GM23248 (cell line): ENCODE results near the gene SSTR5. TPM values are rescaled to one million over a fixed set of nuclear protein-coding genes. Genes with fewer than 3 reads are reported as not detected.

ENCODE experiments used
- DNase-seq: peaks from one replicate; pipeline ENCODE4 v3.0.0-alpha.2; 2015
- H2AFZ ChIP-seq: fragments of 200-600 bp; sonication (generic); 2 replicates; pipeline ENCODE4 v1.6.1; 2016; ENCODE audit warnings: antibody characterized with exemption
- H3F3A ChIP-seq: fragments of 200-600 bp; sonication (generic); 2 replicates; pipeline ENCODE4 v1.6.1; 2016; ENCODE audit warnings: mild to moderate bottlenecking, antibody characterized with exemption, mixed run types; ENCODE audit not compliant: insufficient read depth
- H3K27ac ChIP-seq: fragments of 200-600 bp; sonication (generic); 2 replicates; pipeline ENCODE4 v1.5.1; 2016; ENCODE audit warnings: mild to moderate bottlenecking
- H3K27me3 ChIP-seq: fragments of 200-600 bp; sonication (generic); replicated peaks from 2 replicates; pipeline ENCODE4 v1.6.1; 2016; ENCODE audit warnings: mild to moderate bottlenecking; ENCODE audit not compliant: insufficient read depth
- H3K36me3 ChIP-seq: fragments of 200-600 bp; sonication (generic); 2 replicates; pipeline ENCODE4 v1.6.1; 2016; ENCODE audit warnings: low read depth, mild to moderate bottlenecking
- H3K4me1 ChIP-seq: fragments of 200-600 bp; sonication (generic); 2 replicates; pipeline ENCODE4 v1.6.1; 2016; ENCODE audit warnings: mild to moderate bottlenecking; ENCODE audit not compliant: insufficient read depth
- H3K4me2 ChIP-seq: fragments of 200-600 bp; sonication (generic); one replicate; pipeline ENCODE4 v1.6.1; 2016; ENCODE audit warnings: mild to moderate bottlenecking; ENCODE audit not compliant: unreplicated experiment
- H3K4me3 ChIP-seq: fragments of 200-600 bp; sonication (generic); 2 replicates; pipeline ENCODE4 v1.5.1; 2016; ENCODE audit warnings: mild to moderate bottlenecking
- H3K79me2 ChIP-seq: fragments of 200-600 bp; sonication (generic); 2 replicates; pipeline ENCODE4 v1.6.1; 2016; ENCODE audit warnings: mild to moderate bottlenecking; ENCODE audit not compliant: insufficient read depth
- H3K9ac ChIP-seq: fragments of 200-600 bp; sonication (generic); 2 replicates; pipeline ENCODE4 v1.6.1; 2016; ENCODE audit warnings: mild to moderate bottlenecking
- H3K9me2 ChIP-seq: fragments of 200-600 bp; sonication (generic); 2 replicates; pipeline ENCODE4 v1.6.1; 2016; ENCODE audit warnings: mixed run types, mild to moderate bottlenecking, moderate library complexity; ENCODE audit not compliant: insufficient read depth
- H3K9me3 ChIP-seq: fragments of 200-600 bp; sonication (generic); one replicate; pipeline ENCODE4 v1.6.1; 2017; ENCODE audit warnings: low read depth
- H4K20me1 ChIP-seq: fragments of 200-600 bp; sonication (generic); 2 replicates; pipeline ENCODE4 v1.6.0; 2016; ENCODE audit not compliant: insufficient read depth
- EZH2 ChIP-seq: fragments of 200-600 bp; sonication (generic); IDR thresholded peaks from 2 replicates; pipeline ENCODE4 v1.6.1; 2018; ENCODE audit warnings: antibody characterized with exemption, mild to moderate bottlenecking; ENCODE audit not compliant: insufficient read depth, poor library complexity, severe bottlenecking
- EZH2phosphoT487 ChIP-seq: fragments of 200-600 bp; sonication (generic); IDR thresholded peaks from 2 replicates; pipeline ENCODE4 v1.6.1; 2018; ENCODE audit warnings: antibody characterized with exemption, moderate library complexity, mild to moderate bottlenecking, low read depth; ENCODE audit not compliant: insufficient read depth
- WGBS, 2 experiments: methylation state at CpG; one replicate each; pipeline ENCODE4 v1.1.6; 2015 to 2017; ENCODE audit warnings: low lambda C conversion rate in 2 of 2, low coverage in 1 of 2; ENCODE audit errors: missing lambda C conversion rate in 2 of 2; 5-methylcytosine and 5-hydroxymethylcytosine counted together
- in situ Hi-C: fragments of 300-500 bp; cut with MboI; formaldehyde crosslinking; loops from 2 replicates; pipeline ENCODE4 v1.15.0; 2020
- polyA plus RNA-seq: library from polyadenylated mRNA; unstranded; fragments of >200 nt; fragmentation: Nextera tagmentation; extraction: Ambion mirVana; gene quantifications from 2 replicates; pipeline ENCODE4 v1.2.1, GENCODE V29; 2016
- total RNA-seq: library from RNA; depleted of rRNA; stranded (reverse); fragments of >200 nt; shearing (Covaris generic); gene quantifications from 2 replicates; pipeline ENCODE4 v1.2.3, GENCODE V29; 2014

SSTR5 gene
- total and polyA plus RNA-seq, 2 experiments from 2014 or later = not detected

DNA sequence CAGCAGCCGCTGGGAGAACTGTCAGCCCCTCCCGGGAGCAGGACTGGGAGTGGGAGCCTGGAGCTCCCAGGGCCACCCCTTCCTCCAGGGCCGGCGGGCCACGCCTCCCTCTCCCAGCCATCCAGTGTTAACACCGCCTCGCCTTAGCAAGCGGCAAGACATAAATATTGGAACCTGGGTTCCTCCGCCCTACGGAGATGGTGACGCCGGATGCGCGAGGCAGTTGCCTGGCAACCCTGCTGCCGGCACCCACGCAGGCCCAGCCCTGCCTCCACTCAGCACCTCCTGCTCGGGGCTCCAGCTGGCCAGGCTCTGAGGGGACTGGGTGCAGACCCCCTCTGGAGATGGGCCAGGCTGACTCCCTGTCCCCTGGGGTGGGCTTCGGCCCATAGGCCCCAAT is 52.9 kb downstream of the SSTR5 start:
- no peak overlapping the region for H2AFZ ChIP-seq
- TF ChIP-seq EZH2 = no peak
- in situ Hi-C loops = no loop called here
- H3K9me3 ChIP-seq = no peaks in the 10 kb centered on the region
- no peaks in the 10 kb centered on the region for H3K79me2 ChIP-seq
- H3K27me3 ChIP-seq = 0 out of 2 replicates have a peak, but pooled peaks cover 7% of the 10 kb centered on the region
- H3F3A ChIP-seq = no peaks in the 10 kb centered on the region
- no peak overlapping the region for H3K4me3 ChIP-seq
- H3K4me1 ChIP-seq = no peaks in the 10 kb centered on the region
- H4K20me1 ChIP-seq = no peaks in the 10 kb centered on the region
- H3K4me2 ChIP-seq = no peak overlapping the region
- H3K27ac ChIP-seq = no peak overlapping the region
- peak; percentile 77 for DNase-seq
- H3K9ac ChIP-seq = no peak overlapping the region
- 2 to 3% methylated on average over 12 to 17 of the region's 18 CpGs for WGBS, 2 experiments
- H3K36me3 ChIP-seq = no peaks in the 10 kb centered on the region
- no peaks in the 10 kb centered on the region for H3K9me2 ChIP-seq

DNA sequence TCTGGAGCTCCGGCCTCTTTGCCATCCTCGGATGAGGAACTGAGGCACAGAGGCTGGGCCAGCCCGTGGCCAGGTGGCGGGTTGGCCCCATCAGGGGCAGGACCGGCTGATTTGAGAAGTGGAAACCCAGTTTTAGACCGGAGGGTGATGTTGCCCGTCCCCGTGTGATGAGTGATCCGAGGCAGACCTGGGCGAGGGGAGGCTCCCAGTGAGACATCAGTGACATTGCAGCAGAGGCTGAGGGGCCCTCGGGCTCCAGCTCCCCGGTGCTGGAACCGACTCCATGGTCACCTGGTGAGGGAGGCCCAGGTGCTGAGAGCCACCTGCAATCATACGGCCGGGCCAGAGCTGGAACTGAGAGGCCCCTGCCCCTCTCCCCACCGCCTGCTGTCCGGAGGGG is 53.5 kb downstream of the SSTR5 start:
- Histone ChIP-seq H3K9me3 (no peaks in the 10 kb centered on the region), H3K4me1 (no peaks in the 10 kb centered on the region), H3K4me3 (no peak overlapping the region), H3K27ac (no peak overlapping the region), H3K36me3 (no peaks in the 10 kb centered on the region), H2AFZ (no peak overlapping the region), H3K9ac (no peak overlapping the region), H3F3A (no peaks in the 10 kb centered on the region), H3K4me2 (no peak overlapping the region), H3K79me2 (no peaks in the 10 kb centered on the region), H4K20me1 (no peaks in the 10 kb centered on the region), H3K27me3 (0 out of 2 replicates have a peak, but pooled peaks cover 1% of the 10 kb centered on the region), H3K9me2 (no peaks in the 10 kb centered on the region)
- no peak for TF ChIP-seq EZH2phosphoT487
- no peak for TF ChIP-seq EZH2
- no peak for DNase-seq
- WGBS, 2 experiments = 9 to 18% methylated on average over 14 to 17 of the region's 17 CpGs
- in situ Hi-C loops = no loop called here

- 9 to 17% methylated on average over 6 to 9 of the region's 10 CpGs for whole genome bisulfite sequencing, 2 experiments
- in situ Hi-C loops = no loop called here
- no peaks in the 10 kb centered on the region for H3K27me3 ChIP-seq
Observed at GRCh38 chr16:1126586-1126985, 54.0 kb downstream of the SSTR5 start.

DNA sequence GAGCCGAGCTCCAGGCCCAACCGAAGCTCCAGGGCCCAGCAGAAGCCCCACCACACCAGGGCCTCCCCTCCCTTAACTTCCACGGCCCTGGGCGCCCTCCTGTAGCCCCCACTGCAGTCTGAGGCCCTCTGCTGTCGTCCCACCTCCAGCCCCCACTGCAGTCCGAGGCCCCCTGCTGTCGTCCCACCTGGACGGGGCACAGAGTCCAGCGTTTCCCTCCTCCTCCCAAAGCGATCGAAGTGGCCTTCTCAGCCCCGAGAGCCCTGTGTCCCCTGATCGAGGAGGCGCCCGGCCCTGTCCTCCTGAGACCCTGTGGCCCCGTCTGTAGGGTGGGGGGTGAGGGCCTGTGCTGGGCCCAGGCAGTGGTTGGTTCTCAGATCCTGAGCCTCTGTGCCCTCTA is 54.6 kb downstream of the SSTR5 start:
- Histone ChIP-seq H3K27ac (no peak overlapping the region), H3K4me3 (no peak overlapping the region), H3K27me3 (no peaks in the 10 kb centered on the region), H3K9me2 (no peaks in the 10 kb centered on the region), H3F3A (no peaks in the 10 kb centered on the region), H2AFZ (no peak overlapping the region), H3K36me3 (no peaks in the 10 kb centered on the region), H3K9me3 (no peaks in the 10 kb centered on the region), H4K20me1 (no peaks in the 10 kb centered on the region), H3K9ac (no peak overlapping the region), H3K4me1 (no peaks in the 10 kb centered on the region), H3K79me2 (no peaks in the 10 kb centered on the region), H3K4me2 (no peak overlapping the region)
- 25 to 29% methylated on average over 15 to 16 of the region's 16 CpGs for WGBS, 2 experiments
- no peak for DNase-seq
- TF ChIP-seq EZH2 (no peak), EZH2phosphoT487 (no peak)
- in situ Hi-C loops = no loop called here

More at GRCh38 chr16:1126586-1126985, 54.0 kb downstream of the SSTR5 start:
- no peak for TF ChIP-seq EZH2
- no peak for TF ChIP-seq EZH2phosphoT487
- Histone ChIP-seq H3K36me3 (no peaks in the 10 kb centered on the region), H3K9me3 (no peaks in the 10 kb centered on the region), H3K4me2 (no peak overlapping the region), H3K4me1 (no peaks in the 10 kb centered on the region), H3K9me2 (no peaks in the 10 kb centered on the region), H3K9ac (no peak overlapping the region), H3K79me2 (no peaks in the 10 kb centered on the region), H3K27ac (no peak overlapping the region), H3K4me3 (no peak overlapping the region), H4K20me1 (no peaks in the 10 kb centered on the region), H2AFZ (no peak overlapping the region), H3F3A (no peaks in the 10 kb centered on the region)
- no peak for DNase-seq
